GM23338 (cell line): ENCODE results near the gene NIN. TPM values are rescaled to one million over a fixed set of nuclear protein-coding genes. Genes with fewer than 3 reads are reported as not detected.
A peak's percentile ranks its signal among the peaks of the same experiment; 100 is the strongest.

Source experiments
- ATAC-seq: fragments of 200-7000 bp; cut with Tn5 transposase; 3 replicates; pipeline ENCODE4 v1.9.1; 2020
- DNase-seq: peaks from one replicate; pipeline ENCODE4 v3.0.0-alpha.2; 2015; ENCODE audit warnings: low spot score
- H2AFZ ChIP-seq: fragments of 200-600 bp; sonication (generic); 2 replicates; pipeline ENCODE4 v1.8.0; 2016; ENCODE audit warnings: antibody characterized with exemption, mild to moderate bottlenecking, moderate library complexity
- H3F3A ChIP-seq: fragments of 200-600 bp; sonication (generic); replicated peaks from 2 replicates; pipeline ENCODE4 v1.8.0; 2017; ENCODE audit warnings: antibody characterized with exemption, mixed run types, low read depth
- H3K27ac ChIP-seq: fragments of 200-600 bp; sonication (generic); 2 replicates; pipeline ENCODE4 v1.6.1; 2016; ENCODE audit warnings: low read depth
- H3K27me3 ChIP-seq: fragments of 200-600 bp; sonication (generic); 2 replicates; pipeline ENCODE4 v1.8.0; 2016; ENCODE audit warnings: mild to moderate bottlenecking, mixed run types, moderate library complexity; ENCODE audit not compliant: insufficient read depth
- H3K36me3 ChIP-seq: fragments of 200-600 bp; sonication (generic); 2 replicates; pipeline ENCODE4 v1.8.0; 2016; ENCODE audit warnings: mild to moderate bottlenecking; ENCODE audit not compliant: insufficient read depth
- H3K4me1 ChIP-seq: fragments of 200-600 bp; sonication (generic); 2 replicates; pipeline ENCODE4 v1.8.0; 2016; ENCODE audit warnings: mild to moderate bottlenecking, moderate library complexity; ENCODE audit not compliant: insufficient read depth
- H3K4me2 ChIP-seq: fragments of 200-600 bp; sonication (generic); 2 replicates; pipeline ENCODE4 v1.7.1; 2017; ENCODE audit warnings: mixed run types
- H3K4me3 ChIP-seq: fragments of 200-600 bp; sonication (generic); 2 replicates; pipeline ENCODE4 v1.6.1; 2016; ENCODE audit warnings: mixed run types
- H3K79me2 ChIP-seq: fragments of 200-600 bp; sonication (generic); replicated peaks from 2 replicates; pipeline ENCODE4 v1.8.0; 2017; ENCODE audit warnings: mild to moderate bottlenecking; ENCODE audit not compliant: insufficient read depth
- H3K9me2 ChIP-seq: fragments of 200-600 bp; sonication (generic); 2 replicates; pipeline ENCODE4 v1.8.0; 2017; ENCODE audit not compliant: insufficient read depth
- H4K20me1 ChIP-seq: fragments of 200-600 bp; sonication (generic); replicated peaks from 2 replicates; pipeline ENCODE4 v1.8.0; 2017; ENCODE audit warnings: mild to moderate bottlenecking; ENCODE audit not compliant: insufficient read depth
- H3K27ac Mint-ChIP-seq: 2 replicates; pipeline ENCODE4 v1.8.0; 2020; ENCODE audit warnings: inconsistent platforms, mild to moderate bottlenecking, moderate library complexity, mixed read lengths
- H3K27me3 Mint-ChIP-seq: 3 replicates; pipeline ENCODE4 v1.8.0; 2022; ENCODE audit warnings: low read depth, mild to moderate bottlenecking, moderate library complexity, mixed read lengths, inconsistent platforms; ENCODE audit not compliant: insufficient read depth, poor library complexity
- H3K36me3 Mint-ChIP-seq: 3 replicates; pipeline ENCODE4 v1.8.0; 2021; ENCODE audit warnings: low read depth, mild to moderate bottlenecking, inconsistent platforms, moderate library complexity, mixed read lengths
- H3K4me1 Mint-ChIP-seq: 3 replicates; pipeline ENCODE4 v1.8.0; 2020; ENCODE audit warnings: mild to moderate bottlenecking, inconsistent platforms, mixed read lengths
- H3K4me3 Mint-ChIP-seq: 3 replicates; pipeline ENCODE4 v1.8.0; 2021; ENCODE audit warnings: moderate library complexity, mild to moderate bottlenecking, inconsistent platforms, mixed read lengths
- H3K9me3 Mint-ChIP-seq: 3 replicates; pipeline ENCODE4 v1.8.0; 2020; ENCODE audit warnings: moderate library complexity, mild to moderate bottlenecking, inconsistent platforms, mixed read lengths
- CREB1 ChIP-seq: fragments of 250-450 bp; sonication (Bioruptor Pico); IDR thresholded peaks from 2 replicates; pipeline ENCODE4 v1.5.0; 2020; ENCODE audit warnings: low read depth, mild to moderate bottlenecking, moderate library complexity
- EZH2 ChIP-seq: fragments of 200-600 bp; sonication (generic); IDR thresholded peaks from one replicate; pipeline ENCODE4 v1.8.0; 2017; ENCODE audit warnings: antibody characterized with exemption, mild to moderate bottlenecking, low read depth; ENCODE audit not compliant: unreplicated experiment
- EZH2phosphoT487 ChIP-seq: fragments of 200-600 bp; sonication (generic); IDR thresholded peaks from one replicate; pipeline ENCODE4 v1.8.1; 2018; ENCODE audit warnings: antibody characterized with exemption; ENCODE audit not compliant: unreplicated experiment
- JUNB ChIP-seq: IDR thresholded peaks from one replicate; pipeline ENCODE4 v1.6.1; 2016; ENCODE audit warnings: antibody characterized with exemption; ENCODE audit not compliant: unreplicated experiment
- NANOG ChIP-seq: IDR thresholded peaks from 2 replicates; pipeline ENCODE4 v1.6.1; 2016; ENCODE audit warnings: antibody characterized with exemption, borderline replicate concordance
- POLR2AphosphoS5 ChIP-seq: IDR thresholded peaks from 2 replicates; pipeline ENCODE4 v1.6.1; 2016; ENCODE audit warnings: antibody characterized with exemption, low read depth
- STAT1 ChIP-seq: IDR thresholded peaks from one replicate; pipeline ENCODE4 v1.6.1; 2016; ENCODE audit warnings: antibody characterized with exemption; ENCODE audit not compliant: unreplicated experiment
- ZNF114 ChIP-seq: fragments of 250-450 bp; sonication (Bioruptor Pico); IDR thresholded peaks from 2 replicates; pipeline ENCODE4 v1.5.0; 2020; ENCODE audit warnings: mild to moderate bottlenecking, moderate library complexity
- ZNF331 ChIP-seq: fragments of 250-450 bp; sonication (Bioruptor Pico); IDR thresholded peaks from 2 replicates; pipeline ENCODE4 v1.5.0; 2020; ENCODE audit warnings: low read depth, mild to moderate bottlenecking, moderate library complexity
- polyA plus RNA-seq: library from polyadenylated mRNA; unstranded; fragments of >200 nt; fragmentation: Nextera tagmentation; extraction: Ambion mirVana; gene quantifications from 2 replicates; pipeline ENCODE4 v1.2.1, GENCODE V29; 2016
- total RNA-seq: library from RNA; depleted of rRNA; stranded (reverse); fragments of >200 nt; shearing (Covaris generic); gene quantifications from 2 replicates; pipeline ENCODE4 v1.2.3, GENCODE V29; 2014
- TF ChIP-seq, protein P1 (sequence below): IDR thresholded peaks from 2 replicates; pipeline ENCODE4 v1.6.1; 2016; ENCODE audit warnings: antibody characterized with exemption
- TF ChIP-seq, protein P2 (sequence below): fragments of 250-450 bp; sonication (Bioruptor Pico); IDR thresholded peaks from 2 replicates; pipeline ENCODE4 v1.5.0; 2020; ENCODE audit warnings: mild to moderate bottlenecking, moderate library complexity
- TF ChIP-seq, protein P3 (sequence below), 2 experiments: fragments of 200-600 bp in 1 of 2; sonication (generic) in 1 of 2; conservative IDR thresholded peaks; 2 replicates each; pipeline versions ENCODE4 v1.5.1 to v1.6.1; 2016 to 2017; ENCODE audit warnings: antibody characterized with exemption in 2 of 2, low read depth in 2 of 2, mild to moderate bottlenecking in 2 of 2, moderate library complexity in 1 of 2
- TF ChIP-seq, protein P4 (sequence below): IDR thresholded peaks from one replicate; pipeline ENCODE4 v1.6.1; 2018; ENCODE audit warnings: antibody characterized with exemption; ENCODE audit not compliant: unreplicated experiment

Gene NIN
- total and polyA plus RNA-seq, 2 experiments from 2014 or later: 7.4 to 17.4 TPM

DNA sequence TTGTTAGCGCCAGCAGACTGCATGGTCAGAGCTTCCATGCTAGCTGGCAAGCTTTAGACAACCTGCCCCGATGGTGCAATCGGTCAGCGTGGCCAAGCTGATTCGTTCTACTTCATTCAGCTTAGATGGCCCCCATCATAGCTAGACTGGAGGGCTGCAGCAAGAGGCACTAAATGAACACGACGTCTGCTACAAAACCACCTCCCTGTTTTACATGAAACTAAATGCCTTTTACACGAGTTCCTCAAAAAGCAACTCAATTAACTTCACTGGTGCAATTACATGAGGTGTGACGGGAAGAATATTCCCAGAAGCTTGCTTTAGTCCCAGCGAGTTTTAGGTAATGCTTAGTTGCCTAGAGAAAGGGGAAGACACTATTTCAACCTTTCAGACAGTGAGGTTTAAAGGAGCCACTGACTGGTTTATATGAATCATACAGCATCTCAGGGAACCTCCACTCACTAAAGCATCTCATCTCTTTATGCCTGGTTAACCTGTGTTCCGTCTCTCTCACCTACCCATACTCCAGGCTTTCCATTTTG is 8.4 kb downstream of the NIN start:
- H3K36me3 ChIP-seq: no peaks in the 10 kb centered on the region
- Mint-ChIP-seq H3K27me3 (peaks cover 23% of the 10 kb centered on the region), H3K4me1 (peaks cover 55% of the 10 kb centered on the region), H3K9me3 (no peaks in the 10 kb centered on the region; the same call in 2 of the 3 replicates), H3K4me3 (no peak overlapping the region), H3K27ac (no peak overlapping the region), H3K36me3 (peaks cover 3% of the 10 kb centered on the region; the same call in 2 of the 3 replicates)
- no peaks in the 10 kb centered on the region for H3K9me2 ChIP-seq
- no peak overlapping the region for H2AFZ ChIP-seq
- ATAC-seq (no peak; the same call in 2 of the 3 replicates), DNase-seq (no peak)
- no peak overlapping the region for H3K27ac ChIP-seq
- H3K27me3 ChIP-seq: peaks cover 79% of the 10 kb centered on the region
- no peak overlapping the region for H3K4me3 ChIP-seq
- H3K4me2 ChIP-seq: peak overlapping the region; percentile 56
- peaks cover 33% of the 10 kb centered on the region for H3K79me2 ChIP-seq
- H3F3A ChIP-seq: 0 out of 2 replicates have a peak, but pooled peaks cover 3% of the 10 kb centered on the region
- H3K4me1 ChIP-seq: peaks cover 59% of the 10 kb centered on the region
- H4K20me1 ChIP-seq: peaks cover 34% of the 10 kb centered on the region
- TF ChIP-seq EZH2 (no peak), EZH2phosphoT487 (no peak), CREB1 (CRISPR knock-in tag) (no peak), STAT1 (no peak), ZNF331 (CRISPR knock-in tag) (no peak), POLR2AphosphoS5 (no peak), NANOG (no peak), ZNF114 (CRISPR knock-in tag) (no peak), JUNB (no peak)
- TF ChIP-seq, protein P1, sequence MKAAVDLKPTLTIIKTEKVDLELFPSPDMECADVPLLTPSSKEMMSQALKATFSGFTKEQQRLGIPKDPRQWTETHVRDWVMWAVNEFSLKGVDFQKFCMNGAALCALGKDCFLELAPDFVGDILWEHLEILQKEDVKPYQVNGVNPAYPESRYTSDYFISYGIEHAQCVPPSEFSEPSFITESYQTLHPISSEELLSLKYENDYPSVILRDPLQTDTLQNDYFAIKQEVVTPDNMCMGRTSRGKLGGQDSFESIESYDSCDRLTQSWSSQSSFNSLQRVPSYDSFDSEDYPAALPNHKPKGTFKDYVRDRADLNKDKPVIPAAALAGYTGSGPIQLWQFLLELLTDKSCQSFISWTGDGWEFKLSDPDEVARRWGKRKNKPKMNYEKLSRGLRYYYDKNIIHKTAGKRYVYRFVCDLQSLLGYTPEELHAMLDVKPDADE: no peak
- TF ChIP-seq, protein P2, sequence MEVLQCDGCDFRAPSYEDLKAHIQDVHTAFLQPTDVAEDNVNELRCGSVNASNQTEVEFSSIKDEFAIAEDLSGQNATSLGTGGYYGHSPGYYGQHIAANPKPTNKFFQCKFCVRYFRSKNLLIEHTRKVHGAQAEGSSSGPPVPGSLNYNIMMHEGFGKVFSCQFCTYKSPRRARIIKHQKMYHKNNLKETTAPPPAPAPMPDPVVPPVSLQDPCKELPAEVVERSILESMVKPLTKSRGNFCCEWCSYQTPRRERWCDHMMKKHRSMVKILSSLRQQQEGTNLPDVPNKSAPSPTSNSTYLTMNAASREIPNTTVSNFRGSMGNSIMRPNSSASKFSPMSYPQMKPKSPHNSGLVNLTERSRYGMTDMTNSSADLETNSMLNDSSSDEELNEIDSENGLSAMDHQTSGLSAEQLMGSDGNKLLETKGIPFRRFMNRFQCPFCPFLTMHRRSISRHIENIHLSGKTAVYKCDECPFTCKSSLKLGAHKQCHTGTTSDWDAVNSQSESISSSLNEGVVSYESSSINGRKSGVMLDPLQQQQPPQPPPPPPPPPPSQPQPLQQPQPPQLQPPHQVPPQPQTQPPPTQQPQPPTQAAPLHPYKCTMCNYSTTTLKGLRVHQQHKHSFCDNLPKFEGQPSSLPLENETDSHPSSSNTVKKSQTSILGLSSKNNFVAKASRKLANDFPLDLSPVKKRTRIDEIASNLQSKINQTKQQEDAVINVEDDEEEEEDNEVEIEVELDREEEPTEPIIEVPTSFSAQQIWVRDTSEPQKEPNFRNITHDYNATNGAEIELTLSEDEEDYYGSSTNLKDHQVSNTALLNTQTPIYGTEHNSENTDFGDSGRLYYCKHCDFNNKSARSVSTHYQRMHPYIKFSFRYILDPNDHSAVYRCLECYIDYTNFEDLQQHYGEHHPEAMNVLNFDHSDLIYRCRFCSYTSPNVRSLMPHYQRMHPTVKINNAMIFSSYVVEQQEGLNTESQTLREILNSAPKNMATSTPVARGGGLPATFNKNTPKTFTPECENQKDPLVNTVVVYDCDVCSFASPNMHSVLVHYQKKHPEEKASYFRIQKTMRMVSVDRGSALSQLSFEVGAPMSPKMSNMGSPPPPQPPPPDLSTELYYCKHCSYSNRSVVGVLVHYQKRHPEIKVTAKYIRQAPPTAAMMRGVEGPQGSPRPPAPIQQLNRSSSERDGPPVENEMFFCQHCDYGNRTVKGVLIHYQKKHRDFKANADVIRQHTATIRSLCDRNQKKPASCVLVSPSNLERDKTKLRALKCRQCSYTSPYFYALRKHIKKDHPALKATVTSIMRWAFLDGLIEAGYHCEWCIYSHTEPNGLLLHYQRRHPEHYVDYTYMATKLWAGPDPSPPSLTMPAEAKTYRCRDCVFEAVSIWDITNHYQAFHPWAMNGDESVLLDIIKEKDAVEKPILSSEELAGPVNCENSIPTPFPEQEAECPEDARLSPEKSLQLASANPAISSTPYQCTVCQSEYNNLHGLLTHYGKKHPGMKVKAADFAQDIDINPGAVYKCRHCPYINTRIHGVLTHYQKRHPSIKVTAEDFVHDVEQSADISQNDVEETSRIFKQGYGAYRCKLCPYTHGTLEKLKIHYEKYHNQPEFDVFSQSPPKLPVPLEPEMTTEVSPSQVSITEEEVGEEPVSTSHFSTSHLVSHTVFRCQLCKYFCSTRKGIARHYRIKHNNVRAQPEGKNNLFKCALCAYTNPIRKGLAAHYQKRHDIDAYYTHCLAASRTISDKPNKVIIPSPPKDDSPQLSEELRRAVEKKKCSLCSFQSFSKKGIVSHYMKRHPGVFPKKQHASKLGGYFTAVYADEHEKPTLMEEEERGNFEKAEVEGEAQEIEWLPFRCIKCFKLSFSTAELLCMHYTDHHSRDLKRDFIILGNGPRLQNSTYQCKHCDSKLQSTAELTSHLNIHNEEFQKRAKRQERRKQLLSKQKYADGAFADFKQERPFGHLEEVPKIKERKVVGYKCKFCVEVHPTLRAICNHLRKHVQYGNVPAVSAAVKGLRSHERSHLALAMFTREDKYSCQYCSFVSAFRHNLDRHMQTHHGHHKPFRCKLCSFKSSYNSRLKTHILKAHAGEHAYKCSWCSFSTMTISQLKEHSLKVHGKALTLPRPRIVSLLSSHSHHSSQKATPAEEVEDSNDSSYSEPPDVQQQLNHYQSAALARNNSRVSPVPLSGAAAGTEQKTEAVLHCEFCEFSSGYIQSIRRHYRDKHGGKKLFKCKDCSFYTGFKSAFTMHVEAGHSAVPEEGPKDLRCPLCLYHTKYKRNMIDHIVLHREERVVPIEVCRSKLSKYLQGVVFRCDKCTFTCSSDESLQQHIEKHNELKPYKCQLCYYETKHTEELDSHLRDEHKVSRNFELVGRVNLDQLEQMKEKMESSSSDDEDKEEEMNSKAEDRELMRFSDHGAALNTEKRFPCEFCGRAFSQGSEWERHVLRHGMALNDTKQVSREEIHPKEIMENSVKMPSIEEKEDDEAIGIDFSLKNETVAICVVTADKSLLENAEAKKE (CRISPR knock-in tag): no peak
- TF ChIP-seq, protein P3, sequence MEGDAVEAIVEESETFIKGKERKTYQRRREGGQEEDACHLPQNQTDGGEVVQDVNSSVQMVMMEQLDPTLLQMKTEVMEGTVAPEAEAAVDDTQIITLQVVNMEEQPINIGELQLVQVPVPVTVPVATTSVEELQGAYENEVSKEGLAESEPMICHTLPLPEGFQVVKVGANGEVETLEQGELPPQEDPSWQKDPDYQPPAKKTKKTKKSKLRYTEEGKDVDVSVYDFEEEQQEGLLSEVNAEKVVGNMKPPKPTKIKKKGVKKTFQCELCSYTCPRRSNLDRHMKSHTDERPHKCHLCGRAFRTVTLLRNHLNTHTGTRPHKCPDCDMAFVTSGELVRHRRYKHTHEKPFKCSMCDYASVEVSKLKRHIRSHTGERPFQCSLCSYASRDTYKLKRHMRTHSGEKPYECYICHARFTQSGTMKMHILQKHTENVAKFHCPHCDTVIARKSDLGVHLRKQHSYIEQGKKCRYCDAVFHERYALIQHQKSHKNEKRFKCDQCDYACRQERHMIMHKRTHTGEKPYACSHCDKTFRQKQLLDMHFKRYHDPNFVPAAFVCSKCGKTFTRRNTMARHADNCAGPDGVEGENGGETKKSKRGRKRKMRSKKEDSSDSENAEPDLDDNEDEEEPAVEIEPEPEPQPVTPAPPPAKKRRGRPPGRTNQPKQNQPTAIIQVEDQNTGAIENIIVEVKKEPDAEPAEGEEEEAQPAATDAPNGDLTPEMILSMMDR (conservative IDR thresholded peaks at IDR 0.05; ENCODE audit: low read depth in 2 of 2): no peak
- TF ChIP-seq, protein P4, sequence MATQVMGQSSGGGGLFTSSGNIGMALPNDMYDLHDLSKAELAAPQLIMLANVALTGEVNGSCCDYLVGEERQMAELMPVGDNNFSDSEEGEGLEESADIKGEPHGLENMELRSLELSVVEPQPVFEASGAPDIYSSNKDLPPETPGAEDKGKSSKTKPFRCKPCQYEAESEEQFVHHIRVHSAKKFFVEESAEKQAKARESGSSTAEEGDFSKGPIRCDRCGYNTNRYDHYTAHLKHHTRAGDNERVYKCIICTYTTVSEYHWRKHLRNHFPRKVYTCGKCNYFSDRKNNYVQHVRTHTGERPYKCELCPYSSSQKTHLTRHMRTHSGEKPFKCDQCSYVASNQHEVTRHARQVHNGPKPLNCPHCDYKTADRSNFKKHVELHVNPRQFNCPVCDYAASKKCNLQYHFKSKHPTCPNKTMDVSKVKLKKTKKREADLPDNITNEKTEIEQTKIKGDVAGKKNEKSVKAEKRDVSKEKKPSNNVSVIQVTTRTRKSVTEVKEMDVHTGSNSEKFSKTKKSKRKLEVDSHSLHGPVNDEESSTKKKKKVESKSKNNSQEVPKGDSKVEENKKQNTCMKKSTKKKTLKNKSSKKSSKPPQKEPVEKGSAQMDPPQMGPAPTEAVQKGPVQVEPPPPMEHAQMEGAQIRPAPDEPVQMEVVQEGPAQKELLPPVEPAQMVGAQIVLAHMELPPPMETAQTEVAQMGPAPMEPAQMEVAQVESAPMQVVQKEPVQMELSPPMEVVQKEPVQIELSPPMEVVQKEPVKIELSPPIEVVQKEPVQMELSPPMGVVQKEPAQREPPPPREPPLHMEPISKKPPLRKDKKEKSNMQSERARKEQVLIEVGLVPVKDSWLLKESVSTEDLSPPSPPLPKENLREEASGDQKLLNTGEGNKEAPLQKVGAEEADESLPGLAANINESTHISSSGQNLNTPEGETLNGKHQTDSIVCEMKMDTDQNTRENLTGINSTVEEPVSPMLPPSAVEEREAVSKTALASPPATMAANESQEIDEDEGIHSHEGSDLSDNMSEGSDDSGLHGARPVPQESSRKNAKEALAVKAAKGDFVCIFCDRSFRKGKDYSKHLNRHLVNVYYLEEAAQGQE: no peak
